Subcutaneous adipose tissue (tissue), 4 donors: ENCODE results near the gene CCL21. TPM values are rescaled to one million over a fixed set of nuclear protein-coding genes. Genes with fewer than 3 reads are reported as not detected.

Source experiments
- CTCF ChIP-seq: fragments of 450-650 bp; IDR thresholded peaks from one replicate; pipeline ENCODE4 v1.5.1; 2016; ENCODE audit warnings: low read depth, mild to moderate bottlenecking, control low read depth, antibody characterized with exemption, moderate library complexity
- total RNA-seq, 4 donors: library from RNA; depleted of rRNA; stranded (reverse); fragments of >200 nt; gene quantifications; one replicate each; pipeline ENCODE4 v1.1.0, GENCODE V29; 2016

The CCL21 gene
- total RNA-seq, 4 donors from 2014 or later = 1.4 to 9.5 (median 3.1) TPM

- TF ChIP-seq CTCF = no peak
These were observed 5.8 kb upstream of the CCL21 start for GRCh38 chr9:34715639-34716215.

GRCh38 chr9:34714007-34714406 is 4.1 kb upstream of the CCL21 start:
- no peak for TF ChIP-seq CTCF

- no peak for TF ChIP-seq CTCF
These were observed 2.2 kb upstream of the CCL21 start for GRCh38 chr9:34712140-34712539.

GRCh38 chr9:34709196-34709978 is 549 bp downstream of the CCL21 start:
- no peak for TF ChIP-seq CTCF

- TF ChIP-seq CTCF = no peak
These were observed 2.8 kb downstream of the CCL21 start for GRCh38 chr9:34707130-34707529.

GRCh38 chr9:34701769-34702736 is 7.9 kb downstream of the CCL21 start:
- no peak for TF ChIP-seq CTCF
